BE2C (cell line): ENCODE data around the gene RGMA.

Experiments
- DNase-seq: peaks from one replicate; pipeline ENCODE4 v3.0.0-alpha.2; 2020
- H3K27me3 ChIP-seq: fragments of 250-450 bp; sonication (Bioruptor Pico); 2 replicates; pipeline ENCODE4 v1.5.1; 2020; ENCODE audit warnings: mild to moderate bottlenecking
- H3K36me3 ChIP-seq: fragments of 250-450 bp; sonication (Bioruptor Pico); 2 replicates; pipeline ENCODE4 v1.5.1; 2020; ENCODE audit warnings: mild to moderate bottlenecking
- H3K4me1 ChIP-seq: fragments of 250-450 bp; sonication (Bioruptor Pico); 2 replicates; pipeline ENCODE4 v1.5.1; 2020
- H3K4me3 ChIP-seq: 2 replicates; pipeline ENCODE4 v1.5.1; 2011; ENCODE audit warnings: low read depth, low read length
- H3K9me3 ChIP-seq: fragments of 250-450 bp; sonication (Bioruptor Pico); 2 replicates; pipeline ENCODE4 v1.5.1; 2020
- CTCF ChIP-seq: IDR thresholded peaks from 2 replicates; pipeline ENCODE4 v1.5.1; 2012; ENCODE audit warnings: mild to moderate bottlenecking, low read depth, low read length

RGMA gene

GRCh38 chr15:93058128-93058527 is 30.9 kb downstream of the RGMA start:
- Histone ChIP-seq H3K4me3 (no peak overlapping the region), H3K4me1 (0 out of 2 replicates have a peak, but pooled peaks cover 2% of the 10 kb centered on the region), H3K27me3 (no peaks in the 10 kb centered on the region), H3K36me3 (no peaks in the 10 kb centered on the region), H3K9me3 (no peaks in the 10 kb centered on the region)
- DNase-seq: no peak
- TF ChIP-seq CTCF: no peak

- DNase-seq: no peak
- H3K4me3 ChIP-seq: no peak overlapping the region
- no peaks in the 10 kb centered on the region for H3K27me3 ChIP-seq
- no peaks in the 10 kb centered on the region for H3K9me3 ChIP-seq
- 0 out of 2 replicates have a peak, but pooled peaks cover 2% of the 10 kb centered on the region for H3K4me1 ChIP-seq
- TF ChIP-seq CTCF: no peak
- H3K36me3 ChIP-seq: no peaks in the 10 kb centered on the region
Measured at GRCh38 chr15:93057618-93058017, 31.4 kb downstream of the RGMA start.

GRCh38 chr15:93056836-93057235 is 32.2 kb downstream of the RGMA start:
- H3K9me3 ChIP-seq: no peaks in the 10 kb centered on the region
- TF ChIP-seq CTCF: no peak
- 0 out of 2 replicates have a peak, but pooled peaks cover 2% of the 10 kb centered on the region for H3K4me1 ChIP-seq
- H3K27me3 ChIP-seq: no peaks in the 10 kb centered on the region
- DNase-seq: no peak
- no peaks in the 10 kb centered on the region for H3K36me3 ChIP-seq
- no peak overlapping the region for H3K4me3 ChIP-seq

- no peak for DNase-seq
- no peaks in the 10 kb centered on the region for H3K9me3 ChIP-seq
- no peak for TF ChIP-seq CTCF
- no peaks in the 10 kb centered on the region for H3K36me3 ChIP-seq
- no peaks in the 10 kb centered on the region for H3K4me1 ChIP-seq
- H3K4me3 ChIP-seq: no peak overlapping the region
- no peaks in the 10 kb centered on the region for H3K27me3 ChIP-seq
Measured at GRCh38 chr15:93055211-93055610, 33.8 kb downstream of the RGMA start.

- peak; percentile 41 for TF ChIP-seq CTCF
- Histone ChIP-seq H3K9me3 (no peaks in the 10 kb centered on the region), H3K4me1 (no peaks in the 10 kb centered on the region), H3K4me3 (no peak overlapping the region), H3K27me3 (no peaks in the 10 kb centered on the region), H3K36me3 (no peaks in the 10 kb centered on the region; the same call in 1 of the 2 replicates)
- no peak for DNase-seq
Measured at GRCh38 chr15:93052090-93052879, 36.7 kb downstream of the RGMA start.

GRCh38 chr15:93051236-93052089 is 37.5 kb downstream of the RGMA start:
- Histone ChIP-seq H3K27me3 (no peaks in the 10 kb centered on the region), H3K36me3 (no peaks in the 10 kb centered on the region; the same call in 1 of the 2 replicates), H3K9me3 (no peaks in the 10 kb centered on the region; the same call in 1 of the 2 replicates), H3K4me1 (no peaks in the 10 kb centered on the region), H3K4me3 (no peak overlapping the region)
- no peak for DNase-seq
- TF ChIP-seq CTCF: no peak
